ENCODE measurements around the gene CYFIP2. TPM values are rescaled to one million over a fixed set of nuclear protein-coding genes. Genes with fewer than 3 reads are reported as not detected.

Gene CYFIP2
- total and polyA plus RNA-seq, 12 donors = 24.8 to 123 (median 54.8) TPM

DNA sequence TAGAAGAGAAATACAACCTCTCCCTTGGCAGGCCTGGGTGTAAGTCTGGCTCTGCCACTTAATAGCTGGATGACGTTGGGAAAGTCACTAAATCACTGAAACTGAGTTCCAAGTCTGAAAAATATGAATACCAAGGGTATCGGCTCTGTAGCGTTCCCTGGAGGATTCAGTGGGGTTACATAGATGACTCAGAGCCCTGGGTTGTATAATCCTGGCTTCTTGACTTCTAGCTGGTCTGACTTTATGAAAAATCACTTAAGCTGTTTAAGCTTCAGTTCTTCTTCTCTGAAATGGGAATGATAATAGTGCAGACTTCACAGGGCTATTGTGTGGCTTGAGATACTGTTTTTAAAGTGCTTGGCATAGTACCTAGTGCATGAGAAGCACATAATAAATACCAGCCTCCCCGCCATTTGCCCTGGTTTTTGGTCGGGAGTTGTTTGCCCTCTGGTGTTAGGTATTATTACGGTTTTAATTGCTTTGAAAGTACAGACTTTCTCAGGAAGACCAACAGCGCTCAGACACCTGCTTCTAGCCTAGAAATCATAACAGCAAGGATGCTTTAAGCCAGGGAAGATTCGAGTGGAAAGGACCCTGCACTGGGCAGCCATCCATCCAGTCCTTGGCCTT is 43.0 kb downstream of the CYFIP2 start:
- no peak for DNase-seq
- TF ChIP-seq CTCF (IDR thresholded peaks at IDR 0.05) (peak in 2 of 6 experiments; percentile 14 to 27), POLR2A (IDR thresholded peaks at IDR 0.05) (no peak)
- intact Hi-C loops (cut with DNase I) = no loop called here
- Histone ChIP-seq H3K27me3 (no peaks in the 10 kb centered on the region), H3K36me3 (replicated peaks in 1 of 2) (no peaks in the 10 kb centered on the region), H3K4me3 (no peak overlapping the region), H3K27ac (no peak overlapping the region), H3K9me3 (replicated peaks in 1 of 3) (no peaks in the 10 kb centered on the region), H3K4me1 (replicated peaks in 1 of 2) (no peaks in the 10 kb centered on the region)
- 45 to 56% (median 51%) methylated on average over 7 to 8 of the region's 8 CpGs for WGBS, 4 donors

DNA sequence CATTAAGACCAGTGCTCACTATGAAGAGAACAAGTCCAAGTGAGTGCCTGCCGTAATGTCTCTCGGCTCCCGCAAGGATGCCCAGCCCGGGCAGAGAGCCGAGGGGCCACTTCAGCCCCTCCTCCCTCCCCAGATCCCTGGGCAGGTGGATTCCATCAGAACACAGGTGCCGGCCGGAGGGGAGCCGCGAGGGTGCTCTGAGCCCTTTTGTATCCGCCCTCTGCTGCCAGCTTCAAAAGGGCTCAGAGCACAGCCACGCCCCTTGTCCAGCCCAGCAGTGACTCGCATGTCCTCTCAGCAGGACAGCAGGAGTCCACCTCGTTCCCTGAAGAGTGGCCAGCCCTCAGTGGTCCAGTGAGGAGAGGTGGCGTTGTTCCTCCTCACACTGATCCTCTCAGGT is 43.9 kb downstream of the CYFIP2 start:
- intact Hi-C loops (cut with DNase I) = loop anchor here (5.0 to 10.0 kb wide), 2 partner anchors 52 to 155 kb away; no protein-coding TSS in a partner anchor
- no peaks in the 10 kb centered on the region for H3K9me3 ChIP-seq (replicated peaks in 1 of 3)
- no peak overlapping the region for H3K27ac ChIP-seq
- H3K4me3 ChIP-seq = no peak overlapping the region
- no peaks in the 10 kb centered on the region for H3K27me3 ChIP-seq
- WGBS, 4 donors = 66 to 80% (median 79%) methylated on average over 8 to 14 of the region's 14 CpGs
- TF ChIP-seq POLR2A (IDR thresholded peaks at IDR 0.05) (no peak), CTCF (IDR thresholded peaks at IDR 0.05) (no peak)
- peak in 1 of 7 donors; percentile 20 for DNase-seq
- no peaks in the 10 kb centered on the region for H3K36me3 ChIP-seq (replicated peaks in 1 of 2)
- no peaks in the 10 kb centered on the region for H3K4me1 ChIP-seq (replicated peaks in 1 of 2)

DNA sequence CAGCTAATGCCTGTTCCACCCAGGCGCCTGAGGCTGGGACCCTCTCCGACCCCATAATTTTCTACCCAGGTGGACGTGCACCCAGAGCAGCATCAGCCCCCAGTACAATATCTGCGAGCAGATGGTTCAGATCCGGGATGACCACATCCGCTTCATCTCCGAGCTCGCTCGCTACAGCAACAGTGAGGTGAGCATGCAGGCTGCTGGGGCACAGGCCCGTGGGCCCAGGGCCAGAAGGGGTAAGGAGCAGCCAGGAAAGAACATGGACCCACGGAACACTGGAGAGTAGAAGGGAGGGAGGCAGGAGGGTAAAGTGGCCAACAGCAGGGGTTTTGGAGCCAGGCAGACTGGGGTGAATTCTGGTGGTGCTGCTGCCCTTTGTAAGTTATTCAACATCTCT is 45.7 kb downstream of the CYFIP2 start:
- 88 to 98% (median 95%) methylated on average over 10 to 11 of the region's 11 CpGs for WGBS, 4 donors
- Histone ChIP-seq H3K36me3 (replicated peaks in 1 of 2) (no peaks in the 10 kb centered on the region), H3K4me1 (replicated peaks in 1 of 2) (no peaks in the 10 kb centered on the region), H3K27ac (no peak overlapping the region), H3K9me3 (replicated peaks in 1 of 3) (no peaks in the 10 kb centered on the region), H3K4me3 (no peak overlapping the region), H3K27me3 (no peaks in the 10 kb centered on the region)
- no peak for DNase-seq
- TF ChIP-seq POLR2A (IDR thresholded peaks at IDR 0.05) = no peak
- TF ChIP-seq CTCF (IDR thresholded peaks at IDR 0.05) = no peak
- intact Hi-C loops (cut with DNase I) = loop anchor here (5.0 to 10.0 kb wide), 2 partner anchors 54 to 157 kb away; no protein-coding TSS in a partner anchor

DNA sequence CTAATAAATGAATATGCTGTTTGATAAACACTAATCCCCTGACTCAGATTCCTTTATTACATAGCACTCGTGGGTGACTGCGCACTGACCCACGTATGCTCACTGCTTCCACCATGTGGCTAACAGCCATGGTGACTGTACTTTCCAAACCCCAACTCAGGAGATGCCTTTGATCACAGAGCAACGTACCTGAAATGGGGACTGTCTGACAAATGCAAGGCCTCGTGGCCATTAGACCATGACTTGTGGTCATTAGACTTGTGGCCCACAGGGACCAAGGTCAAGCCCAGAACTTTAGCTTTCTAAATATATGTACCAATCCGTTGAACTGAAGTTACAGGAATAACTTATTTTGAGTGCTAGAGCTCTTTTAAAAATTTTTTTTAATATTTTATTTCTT is 46.6 kb downstream of the CYFIP2 start:
- 11 to 23% (median 15%) methylated on average over 6 of the region's 6 CpGs for WGBS, 4 donors
- H3K27ac ChIP-seq = no peak overlapping the region
- DNase-seq = peak; percentile 42 to 81 (median 64)
- TF ChIP-seq POLR2A (IDR thresholded peaks at IDR 0.05) (no peak), CTCF (IDR thresholded peaks at IDR 0.05) (peak; percentile 46 to 80 (median 69))
- H3K36me3 ChIP-seq (replicated peaks in 1 of 2) = no peaks in the 10 kb centered on the region
- intact Hi-C loops (cut with DNase I) = loop anchor here (5.0 to 10.0 kb wide), 2 partner anchors 55 to 158 kb away; no protein-coding TSS in a partner anchor
- no peaks in the 10 kb centered on the region for H3K9me3 ChIP-seq (replicated peaks in 1 of 3)
- no peak overlapping the region for H3K4me3 ChIP-seq
- H3K27me3 ChIP-seq = no peaks in the 10 kb centered on the region
- no peaks in the 10 kb centered on the region for H3K4me1 ChIP-seq (replicated peaks in 1 of 2)

All from adrenal gland (tissue), 12 donors.